HEK293 (cell line): Measurements from ENCODE around the gene RNF43.

Source experiments
- CTCF ChIA-PET: fragments of 350-600 bp; formaldehyde crosslinking; extraction: SDS; loops from one replicate; lab custom pipeline; 2021; ENCODE audit warnings: antibody characterized with exemption; lab: Yijun Ruan, JAX
- POLR2A ChIA-PET: fragments of 300-600 bp; formaldehyde crosslinking; extraction: SDS; loops from one replicate; lab custom pipeline; 2020; ENCODE audit warnings: antibody characterized with exemption, inconsistent platforms; lab: Yijun Ruan, JAX
- H3K27ac ChIP-seq: fragments of 200-500 bp; sonication (Bioruptor generic); 2 replicates; pipeline ENCODE4 v1.5.1; 2014; ENCODE audit warnings: low read depth, low read length, control low read depth, inconsistent platforms; ENCODE audit errors: extremely low read depth
- H3K36me3 ChIP-seq, 2 experiments: fragments of 200-500 bp in 1 of 2; sonication (Bioruptor generic) in 1 of 2; 1 replicate in 1 of 2; 2 replicates in 1 of 2; pipeline ENCODE4 v1.5.1; 2014 to 2017; ENCODE audit warnings: inconsistent platforms in 2 of 2, low read length in 2 of 2; ENCODE audit not compliant: control insufficient read depth in 2 of 2, insufficient read depth in 1 of 2
- H3K4me1 ChIP-seq: fragments of 200-500 bp; sonication (Bioruptor generic); 2 replicates; pipeline ENCODE4 v1.5.1; 2014; ENCODE audit warnings: mild to moderate bottlenecking, low read length, inconsistent platforms; ENCODE audit not compliant: control insufficient read depth, insufficient read depth
- H3K4me3 ChIP-seq: 2 replicates; pipeline ENCODE4 v1.5.1; 2011; ENCODE audit warnings: low read depth, mild to moderate bottlenecking, control low read depth, low read length, moderate library complexity
- H3K9me3 ChIP-seq: fragments of 200-500 bp; sonication (Bioruptor generic); 2 replicates; pipeline ENCODE4 v1.5.1; 2014; ENCODE audit warnings: low read depth, low read length, inconsistent platforms; ENCODE audit not compliant: control insufficient read depth, insufficient read depth
- BCL11B ChIP-seq: fragments of 450-650 bp; formaldehyde crosslinking; IDR thresholded peaks from 2 replicates; pipeline ENCODE4 v1.5.1; 2016; ENCODE audit warnings: low read depth, missing biosample characterization, missing genetic modification characterization
- GLI2 ChIP-seq: fragments of 450-650 bp; formaldehyde crosslinking; IDR thresholded peaks from 2 replicates; pipeline ENCODE4; 2017; ENCODE audit warnings: missing biosample characterization, missing genetic modification characterization, low read depth, borderline replicate concordance
- IKZF3 ChIP-seq: fragments of 450-650 bp; IDR thresholded peaks from 2 replicates; pipeline ENCODE4 v1.5.0; 2018; ENCODE audit warnings: missing biosample characterization, mild to moderate bottlenecking, missing genetic modification characterization, moderate library complexity
- KLF9 ChIP-seq: fragments of 450-650 bp; formaldehyde crosslinking; IDR thresholded peaks from 2 replicates; pipeline ENCODE4 v1.5.1; 2016; ENCODE audit warnings: missing biosample characterization, missing genetic modification characterization, low read depth
- PRDM1 ChIP-seq: fragments of 450-650 bp; formaldehyde crosslinking; IDR thresholded peaks from 2 replicates; pipeline ENCODE4; 2016; ENCODE audit warnings: missing biosample characterization, missing genetic modification characterization
- REPIN1 ChIP-seq: fragments of 450-650 bp; formaldehyde crosslinking; IDR thresholded peaks from 2 replicates; pipeline ENCODE4 v1.5.1; 2017; ENCODE audit warnings: missing biosample characterization, missing genetic modification characterization, low read depth
- SCRT1 ChIP-seq: fragments of 450-650 bp; formaldehyde crosslinking; IDR thresholded peaks from 2 replicates; pipeline ENCODE4 v1.5.1; 2016; ENCODE audit warnings: missing biosample characterization, missing genetic modification characterization, borderline replicate concordance
- SCRT2 ChIP-seq: fragments of 450-650 bp; formaldehyde crosslinking; IDR thresholded peaks from 2 replicates; pipeline ENCODE4 v1.5.1; 2016; ENCODE audit warnings: missing biosample characterization, missing genetic modification characterization
- SP7 ChIP-seq: fragments of 450-650 bp; formaldehyde crosslinking; IDR thresholded peaks from 2 replicates; pipeline ENCODE4 v1.5.1; 2016; ENCODE audit warnings: missing biosample characterization, missing genetic modification characterization
- ZBTB48 ChIP-seq: fragments of 450-650 bp; formaldehyde crosslinking; IDR thresholded peaks from 2 replicates; pipeline ENCODE4 v1.5.1; 2016; ENCODE audit warnings: missing biosample characterization, missing genetic modification characterization
- ZNF132 ChIP-seq: fragments of 450-650 bp; formaldehyde crosslinking; IDR thresholded peaks from 2 replicates; pipeline ENCODE4 v1.5.1; 2017; ENCODE audit warnings: missing biosample characterization, missing genetic modification characterization, borderline replicate concordance
- ZNF155 ChIP-seq: fragments of 450-650 bp; formaldehyde crosslinking; IDR thresholded peaks from 2 replicates; pipeline ENCODE4 v1.5.1; 2016; ENCODE audit warnings: missing biosample characterization, missing genetic modification characterization
- ZNF16 ChIP-seq: fragments of 450-650 bp; formaldehyde crosslinking; IDR thresholded peaks from 2 replicates; pipeline ENCODE4 v1.5.1; 2016; ENCODE audit warnings: low read depth, missing biosample characterization, missing genetic modification characterization
- ZNF302 ChIP-seq: fragments of 450-650 bp; formaldehyde crosslinking; IDR thresholded peaks from 2 replicates; pipeline ENCODE4 v1.5.1; 2016; ENCODE audit warnings: missing biosample characterization, missing genetic modification characterization, low read depth
- ZNF473 ChIP-seq: fragments of 450-650 bp; formaldehyde crosslinking; IDR thresholded peaks from 2 replicates; pipeline ENCODE4 v1.5.1; 2017; ENCODE audit warnings: missing biosample characterization, missing genetic modification characterization
- ZNF837 ChIP-seq: fragments of 450-650 bp; formaldehyde crosslinking; IDR thresholded peaks from 2 replicates; pipeline ENCODE4 v1.5.1; 2016; ENCODE audit warnings: missing biosample characterization, missing genetic modification characterization
- TF ChIP-seq, protein P1 (sequence below): fragments of 450-650 bp; IDR thresholded peaks from 2 replicates; pipeline ENCODE4 v1.5.1; 2018; ENCODE audit warnings: missing biosample characterization, missing genetic modification characterization
- TF ChIP-seq, protein P2 (sequence below): fragments of 450-650 bp; formaldehyde crosslinking; optimal IDR thresholded peaks from 2 replicates; pipeline ENCODE3; 2016; ENCODE audit warnings: missing biosample characterization, mild to moderate bottlenecking, missing genetic modification characterization
- TF ChIP-seq, protein P3 (sequence below): fragments of 450-650 bp; formaldehyde crosslinking; IDR thresholded peaks from 2 replicates; pipeline ENCODE4 v1.5.1; 2016; ENCODE audit warnings: missing biosample characterization, missing genetic modification characterization

Gene RNF43

DNA sequence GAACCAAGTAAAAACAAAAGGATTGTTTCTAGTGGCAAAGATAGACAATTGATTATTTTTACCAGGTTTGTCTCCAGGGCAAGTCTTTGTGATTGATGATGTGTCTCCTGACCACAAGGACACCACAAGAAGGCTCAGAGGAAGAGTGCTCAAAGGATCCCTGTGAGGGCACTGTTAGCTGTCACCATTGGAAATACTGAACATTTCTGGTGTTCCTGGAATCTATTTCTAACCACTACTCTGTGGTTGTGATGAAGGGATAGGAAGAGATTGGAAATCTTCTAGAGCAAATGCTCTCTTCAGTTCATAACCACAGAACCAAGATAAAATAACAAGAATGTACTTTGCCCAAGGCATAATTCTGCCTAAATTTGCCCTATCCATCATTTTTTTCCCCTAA, 15.3 kb downstream of the RNF43 start:
- Histone ChIP-seq H3K9me3 (no peaks in the 10 kb centered on the region), H3K4me3 (no peak overlapping the region), H3K27ac (no peak overlapping the region), H3K36me3 (no peaks in the 10 kb centered on the region), H3K4me1 (peaks cover 41% of the 10 kb centered on the region)
- TF ChIP-seq BCL11B (tag by site-specific recombination) (no peak), PRDM1 (tag by site-specific recombination) (no peak), SP7 (tag by site-specific recombination) (no peak), ZNF155 (tag by site-specific recombination) (no peak)
- ChIA-PET CTCF (no interaction called here), POLR2A (no interaction called here)

DNA sequence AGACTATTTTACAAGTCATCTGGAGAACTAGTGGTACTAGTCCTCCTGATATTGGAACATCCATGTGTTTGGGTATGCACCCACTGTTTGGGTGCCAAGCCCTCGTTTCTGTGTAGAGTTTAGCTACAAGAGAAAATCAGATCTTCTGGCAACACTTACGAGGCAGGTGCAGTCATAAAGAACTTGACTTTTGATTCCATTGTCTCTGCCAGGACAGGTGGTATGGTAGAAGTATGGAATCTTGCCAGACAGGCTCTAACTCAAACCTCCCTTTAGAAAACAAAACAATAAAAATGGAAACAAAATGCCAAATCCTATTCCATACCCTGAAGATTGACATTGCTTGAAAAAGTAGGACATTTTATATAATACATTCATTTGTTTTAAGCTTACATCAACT, 16.0 kb downstream of the RNF43 start:
- H3K27ac ChIP-seq: no peak overlapping the region
- CTCF ChIA-PET: interaction anchor here (0.7 kb wide), 1 partner anchor 15 kb away, joined by 3 read pairs; no protein-coding TSS in a partner anchor
- POLR2A ChIA-PET: no interaction called here
- no peak for TF ChIP-seq IKZF3 (tag by site-specific recombination)
- TF ChIP-seq, protein P1, sequence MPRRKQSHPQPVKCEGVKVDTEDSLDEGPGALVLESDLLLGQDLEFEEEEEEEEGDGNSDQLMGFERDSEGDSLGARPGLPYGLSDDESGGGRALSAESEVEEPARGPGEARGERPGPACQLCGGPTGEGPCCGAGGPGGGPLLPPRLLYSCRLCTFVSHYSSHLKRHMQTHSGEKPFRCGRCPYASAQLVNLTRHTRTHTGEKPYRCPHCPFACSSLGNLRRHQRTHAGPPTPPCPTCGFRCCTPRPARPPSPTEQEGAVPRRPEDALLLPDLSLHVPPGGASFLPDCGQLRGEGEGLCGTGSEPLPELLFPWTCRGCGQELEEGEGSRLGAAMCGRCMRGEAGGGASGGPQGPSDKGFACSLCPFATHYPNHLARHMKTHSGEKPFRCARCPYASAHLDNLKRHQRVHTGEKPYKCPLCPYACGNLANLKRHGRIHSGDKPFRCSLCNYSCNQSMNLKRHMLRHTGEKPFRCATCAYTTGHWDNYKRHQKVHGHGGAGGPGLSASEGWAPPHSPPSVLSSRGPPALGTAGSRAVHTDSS (tag by site-specific recombination): no peak
- TF ChIP-seq, protein P2, sequence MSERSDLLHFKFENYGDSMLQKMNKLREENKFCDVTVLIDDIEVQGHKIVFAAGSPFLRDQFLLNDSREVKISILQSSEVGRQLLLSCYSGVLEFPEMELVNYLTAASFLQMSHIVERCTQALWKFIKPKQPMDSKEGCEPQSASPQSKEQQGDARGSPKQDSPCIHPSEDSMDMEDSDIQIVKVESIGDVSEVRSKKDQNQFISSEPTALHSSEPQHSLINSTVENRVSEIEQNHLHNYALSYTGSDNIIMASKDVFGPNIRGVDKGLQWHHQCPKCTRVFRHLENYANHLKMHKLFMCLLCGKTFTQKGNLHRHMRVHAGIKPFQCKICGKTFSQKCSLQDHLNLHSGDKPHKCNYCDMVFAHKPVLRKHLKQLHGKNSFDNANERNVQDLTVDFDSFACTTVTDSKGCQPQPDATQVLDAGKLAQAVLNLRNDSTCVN (tag by site-specific recombination): no peak
- TF ChIP-seq GLI2 (tag by site-specific recombination): no peak
- TF ChIP-seq ZNF302 (tag by site-specific recombination): no peak
- TF ChIP-seq ZBTB48: no peak
- TF ChIP-seq, protein P3, sequence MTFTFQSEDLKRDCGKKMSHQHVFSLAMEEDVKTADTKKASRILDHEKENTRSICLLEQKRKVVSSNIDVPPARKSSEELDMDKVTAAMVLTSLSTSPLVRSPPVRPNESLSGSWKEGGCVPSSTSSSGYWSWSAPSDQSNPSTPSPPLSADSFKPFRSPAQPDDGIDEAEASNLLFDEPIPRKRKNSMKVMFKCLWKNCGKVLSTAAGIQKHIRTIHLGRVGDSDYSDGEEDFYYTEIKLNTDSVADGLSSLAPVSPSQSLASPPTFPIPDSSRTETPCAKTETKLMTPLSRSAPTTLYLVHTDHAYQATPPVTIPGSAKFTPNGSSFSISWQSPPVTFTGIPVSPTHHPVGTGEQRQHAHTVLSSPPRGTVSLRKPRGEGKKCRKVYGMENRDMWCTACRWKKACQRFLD (tag by site-specific recombination): no peak
- no peak for TF ChIP-seq KLF9 (tag by site-specific recombination)
- TF ChIP-seq REPIN1 (tag by site-specific recombination): no peak
- TF ChIP-seq ZNF473 (tag by site-specific recombination): no peak
- H3K4me3 ChIP-seq: no peak overlapping the region
- no peaks in the 10 kb centered on the region for H3K36me3 ChIP-seq
- no peaks in the 10 kb centered on the region for H3K9me3 ChIP-seq
- H3K4me1 ChIP-seq: peaks cover 39% of the 10 kb centered on the region

DNA sequence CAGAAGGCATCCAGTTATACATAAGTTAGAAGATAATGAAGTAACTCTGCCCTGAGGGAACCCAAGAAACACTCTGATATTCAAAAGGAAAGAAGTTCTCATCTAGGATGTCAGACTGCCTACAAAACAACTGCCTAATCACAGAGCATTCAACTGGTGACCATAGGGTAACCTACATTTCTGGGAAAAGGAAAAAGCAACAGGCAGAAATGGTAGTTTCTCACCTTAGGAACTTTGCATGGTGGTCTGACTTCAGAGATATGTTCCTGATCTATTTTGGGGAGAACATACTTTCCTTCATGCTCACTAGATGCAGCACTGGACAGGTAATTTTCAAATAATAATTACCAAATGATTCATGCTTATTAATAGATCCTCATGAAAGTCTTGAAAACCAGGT, 16.5 kb downstream of the RNF43 start:
- ChIA-PET CTCF (interaction anchor here (1.1 kb wide), 1 partner anchor 83 kb away, joined by 3 read pairs; no protein-coding TSS in a partner anchor), POLR2A (no interaction called here)
- Histone ChIP-seq H3K4me3 (no peak overlapping the region), H3K36me3 (no peaks in the 10 kb centered on the region), H3K9me3 (no peaks in the 10 kb centered on the region), H3K4me1 (peaks cover 34% of the 10 kb centered on the region), H3K27ac (no peak overlapping the region)
- peak; percentile 92 for TF ChIP-seq SCRT2 (tag by site-specific recombination)
- TF ChIP-seq SCRT1 (tag by site-specific recombination): no peak
- no peak for TF ChIP-seq ZNF837 (tag by site-specific recombination)
- TF ChIP-seq ZNF132 (tag by site-specific recombination): no peak
- no peak for TF ChIP-seq ZNF16 (tag by site-specific recombination)
